ENCODE measurements around the gene AMPD1.

DNA sequence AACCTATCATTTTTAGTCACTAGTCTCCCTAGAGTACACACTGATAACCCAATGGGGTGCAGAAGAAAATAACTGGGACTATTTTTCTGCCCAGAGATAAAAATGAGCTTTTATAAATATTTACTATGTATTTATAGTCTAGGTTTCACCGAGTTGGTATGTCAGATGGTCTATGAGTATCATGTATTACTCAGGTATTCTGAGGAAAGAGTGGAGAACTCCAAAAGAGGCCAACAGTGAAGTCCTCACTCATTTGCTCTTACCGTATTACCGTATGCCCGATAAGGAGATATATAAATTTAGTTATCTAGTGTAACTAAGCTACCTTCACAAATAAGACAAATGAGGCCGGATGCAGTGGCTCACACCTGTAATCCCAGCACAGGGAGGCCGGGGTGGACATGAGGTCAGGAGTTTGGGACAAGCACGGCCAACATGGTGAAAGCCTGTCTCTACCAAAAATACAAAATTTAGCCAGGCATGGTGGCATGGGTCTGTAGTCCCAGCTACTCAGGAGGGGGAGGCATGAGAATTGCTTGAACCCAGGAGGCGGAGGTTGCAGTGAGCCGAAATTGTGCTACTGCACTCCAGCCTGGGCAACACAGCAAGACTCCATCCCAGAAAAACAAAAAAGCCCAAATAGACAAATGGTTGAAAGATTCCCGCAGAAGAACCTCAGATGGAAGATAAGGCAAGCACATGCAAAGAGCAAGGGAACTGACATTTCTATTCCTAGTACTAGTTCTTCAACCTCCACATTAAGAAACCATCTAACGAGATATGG, 46.8 kb upstream of the AMPD1 start:
- TF ChIP-seq, protein P1, sequence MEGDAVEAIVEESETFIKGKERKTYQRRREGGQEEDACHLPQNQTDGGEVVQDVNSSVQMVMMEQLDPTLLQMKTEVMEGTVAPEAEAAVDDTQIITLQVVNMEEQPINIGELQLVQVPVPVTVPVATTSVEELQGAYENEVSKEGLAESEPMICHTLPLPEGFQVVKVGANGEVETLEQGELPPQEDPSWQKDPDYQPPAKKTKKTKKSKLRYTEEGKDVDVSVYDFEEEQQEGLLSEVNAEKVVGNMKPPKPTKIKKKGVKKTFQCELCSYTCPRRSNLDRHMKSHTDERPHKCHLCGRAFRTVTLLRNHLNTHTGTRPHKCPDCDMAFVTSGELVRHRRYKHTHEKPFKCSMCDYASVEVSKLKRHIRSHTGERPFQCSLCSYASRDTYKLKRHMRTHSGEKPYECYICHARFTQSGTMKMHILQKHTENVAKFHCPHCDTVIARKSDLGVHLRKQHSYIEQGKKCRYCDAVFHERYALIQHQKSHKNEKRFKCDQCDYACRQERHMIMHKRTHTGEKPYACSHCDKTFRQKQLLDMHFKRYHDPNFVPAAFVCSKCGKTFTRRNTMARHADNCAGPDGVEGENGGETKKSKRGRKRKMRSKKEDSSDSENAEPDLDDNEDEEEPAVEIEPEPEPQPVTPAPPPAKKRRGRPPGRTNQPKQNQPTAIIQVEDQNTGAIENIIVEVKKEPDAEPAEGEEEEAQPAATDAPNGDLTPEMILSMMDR (IDR thresholded peaks at IDR 0.05), result no peak
- TF ChIP-seq EZH2 (IDR thresholded peaks at IDR 0.05) (no peak), EZH2phosphoT487 (IDR thresholded peaks at IDR 0.05) (no peak)
